GM20431 (cell line): ENCODE data around the gene UBE2N.

Source experiments
- in situ Hi-C: fragments of 300-500 bp; cut with MseI, MboI; formaldehyde crosslinking; loops from one replicate; pipeline ENCODE4 v1.15.0; 2020; ENCODE audit warnings: low sequenced_read_pairs; ENCODE audit not compliant: unreplicated experiment

Gene UBE2N

DNA sequence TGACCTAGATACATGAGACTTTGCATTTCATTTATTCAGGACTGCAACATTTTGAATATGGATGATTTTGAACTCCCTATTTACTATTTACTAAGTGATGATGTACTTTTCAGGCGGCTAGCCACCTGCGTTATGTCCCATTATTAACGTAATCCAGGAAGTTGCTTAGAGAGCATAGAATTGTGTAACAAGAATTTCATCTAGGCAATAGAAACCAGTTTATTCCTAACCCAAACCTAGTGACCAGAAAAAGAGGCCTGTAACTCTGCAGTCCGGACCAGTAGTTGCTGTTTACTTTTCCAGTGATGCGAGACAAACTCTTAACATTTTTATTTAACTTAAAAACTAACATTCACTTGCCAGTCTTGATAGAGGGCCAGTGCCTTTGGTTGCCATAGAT, 51.7 kb downstream of the UBE2N start:
- in situ Hi-C loops = loop anchor here (25.0 kb wide), 1 partner anchor 353 kb away; no protein-coding TSS in a partner anchor

DNA sequence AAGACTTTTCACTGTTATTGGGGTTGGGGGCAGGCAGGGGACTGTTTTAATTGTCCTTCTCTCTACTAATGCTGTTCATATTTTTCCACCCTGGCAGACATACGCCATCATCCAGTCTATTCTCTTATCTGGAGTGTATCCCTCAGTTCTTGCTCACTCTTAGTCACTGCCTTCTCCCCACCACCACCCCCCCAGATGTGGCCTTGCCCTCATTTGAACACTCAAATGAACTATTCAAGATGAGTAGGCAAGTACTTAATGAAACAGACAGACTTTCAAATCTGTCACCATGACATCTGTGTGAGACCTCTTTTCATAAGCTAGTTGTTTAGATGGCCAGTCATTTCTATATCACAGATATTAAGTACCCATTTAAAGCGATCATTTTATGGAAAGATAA, 54.0 kb downstream of the UBE2N start:
- in situ Hi-C loops = loop anchor here (25.0 kb wide), 1 partner anchor 350 kb away; no protein-coding TSS in a partner anchor

DNA sequence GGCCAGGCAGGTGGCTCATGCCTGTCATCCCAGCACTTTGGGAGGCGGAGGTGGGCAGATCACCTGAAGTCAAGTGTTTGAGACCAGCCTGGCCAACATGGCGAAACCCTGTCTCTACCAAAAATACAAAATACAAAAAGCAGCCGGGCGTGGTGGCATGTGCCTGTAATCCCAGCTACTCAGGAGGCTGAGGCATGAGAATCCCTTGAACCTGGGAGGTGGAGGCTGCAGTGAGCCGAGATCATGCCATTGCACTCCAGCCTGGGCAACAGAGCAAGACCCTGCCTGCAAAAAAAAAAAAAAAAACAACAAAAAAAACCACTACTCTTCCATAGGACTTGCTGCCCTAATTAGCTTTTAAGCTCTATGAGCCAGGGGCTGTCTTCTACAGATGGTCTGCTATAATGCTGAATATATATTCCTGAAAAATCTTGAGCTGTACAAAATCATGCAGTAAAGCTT, 59.7 kb downstream of the UBE2N start:
- in situ Hi-C loops = loop anchor here (25.0 kb wide), 1 partner anchor 345 kb away; no protein-coding TSS in a partner anchor

DNA sequence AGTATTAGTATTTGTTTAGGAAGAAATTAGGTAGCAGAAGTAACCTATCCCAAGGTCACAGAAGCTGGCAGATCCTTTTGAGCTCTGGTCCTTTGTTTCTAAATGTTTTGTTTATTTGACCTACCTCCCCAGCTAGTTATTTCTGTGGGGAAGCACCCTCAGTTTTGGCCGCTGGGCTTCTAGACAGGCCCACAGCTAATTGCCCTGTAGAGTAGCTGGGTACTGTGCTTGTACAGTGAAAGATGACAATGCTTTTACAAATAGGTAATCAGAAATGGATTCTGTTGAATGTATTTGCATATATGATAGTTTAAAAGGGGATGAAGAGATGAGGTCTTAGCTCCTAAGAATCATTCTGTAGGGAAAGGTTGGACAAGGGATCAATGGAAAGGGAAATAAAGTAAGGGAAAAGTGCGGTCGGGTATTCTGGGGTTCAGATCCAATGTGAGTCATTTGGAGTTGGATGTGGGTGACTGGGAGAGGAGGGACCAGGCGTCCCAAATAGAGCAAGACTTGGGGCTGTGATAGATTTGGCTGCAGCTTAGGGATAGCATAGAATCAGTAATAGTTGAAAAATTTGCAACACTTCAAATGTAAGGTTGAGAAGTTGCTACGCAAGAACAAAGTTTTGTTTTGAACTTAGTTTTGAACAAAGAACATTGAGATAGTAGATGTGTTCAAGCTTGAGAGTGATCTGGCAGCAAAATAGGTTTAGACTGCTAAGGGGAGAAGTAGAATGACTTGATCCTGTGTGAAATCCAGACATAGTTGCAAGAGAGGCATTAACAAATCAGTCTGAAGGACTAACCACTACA, 60.4 kb downstream of the UBE2N start:
- in situ Hi-C loops = loop anchor here (25.0 kb wide), 1 partner anchor 344 kb away; no protein-coding TSS in a partner anchor

DNA sequence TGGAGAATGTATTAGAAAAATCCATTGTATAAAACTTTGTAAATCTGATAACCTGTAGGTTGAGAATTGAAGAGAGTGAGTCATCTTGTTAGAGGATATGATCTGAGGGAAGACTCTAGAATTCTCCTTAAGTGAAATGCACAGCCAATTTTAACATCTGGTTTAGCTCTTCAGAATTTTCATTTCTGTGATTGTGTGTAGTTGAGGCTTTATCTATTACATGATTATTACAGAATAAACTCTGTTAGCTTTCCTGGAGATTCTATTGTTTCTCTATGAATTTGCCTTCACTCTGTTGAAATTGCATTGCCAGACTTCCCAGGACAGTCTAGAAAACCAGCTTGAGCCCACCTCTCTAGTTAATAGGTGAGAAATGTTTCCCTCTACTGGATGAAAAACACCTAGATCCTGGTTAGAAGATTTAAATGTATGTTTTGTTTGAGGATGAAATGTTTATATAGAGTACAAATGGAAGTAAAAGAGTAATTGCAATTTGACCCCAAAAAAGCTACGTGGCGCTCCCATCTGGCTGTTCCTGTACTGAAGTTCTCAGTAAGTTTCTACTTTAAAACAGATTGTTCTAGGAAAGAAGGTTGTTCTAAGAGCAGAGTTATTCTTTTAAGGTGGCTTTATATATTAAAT, 61.1 kb downstream of the UBE2N start:
- in situ Hi-C loops = loop anchor here (25.0 kb wide), 1 partner anchor 343 kb away; no protein-coding TSS in a partner anchor

DNA sequence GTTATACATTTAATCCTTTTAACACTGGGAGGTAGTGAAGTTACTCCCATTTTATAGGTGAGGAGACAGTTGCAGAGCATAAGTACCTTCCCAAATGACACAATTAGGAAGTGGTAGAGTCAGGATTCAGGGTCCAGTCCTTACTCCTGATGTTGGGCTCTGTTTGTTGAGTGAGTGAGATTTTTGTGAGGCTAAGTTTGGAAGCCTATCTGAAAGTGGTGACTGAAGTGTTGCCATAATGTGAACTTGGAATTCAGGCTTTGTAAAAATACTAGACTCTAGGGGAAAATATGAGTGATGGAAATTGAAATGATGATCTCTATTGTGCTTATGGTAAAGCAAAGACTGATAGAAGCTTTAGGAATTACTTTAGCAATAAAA, 61.8 kb downstream of the UBE2N start:
- in situ Hi-C loops = loop anchor here (25.0 kb wide), 1 partner anchor 343 kb away; no protein-coding TSS in a partner anchor

DNA sequence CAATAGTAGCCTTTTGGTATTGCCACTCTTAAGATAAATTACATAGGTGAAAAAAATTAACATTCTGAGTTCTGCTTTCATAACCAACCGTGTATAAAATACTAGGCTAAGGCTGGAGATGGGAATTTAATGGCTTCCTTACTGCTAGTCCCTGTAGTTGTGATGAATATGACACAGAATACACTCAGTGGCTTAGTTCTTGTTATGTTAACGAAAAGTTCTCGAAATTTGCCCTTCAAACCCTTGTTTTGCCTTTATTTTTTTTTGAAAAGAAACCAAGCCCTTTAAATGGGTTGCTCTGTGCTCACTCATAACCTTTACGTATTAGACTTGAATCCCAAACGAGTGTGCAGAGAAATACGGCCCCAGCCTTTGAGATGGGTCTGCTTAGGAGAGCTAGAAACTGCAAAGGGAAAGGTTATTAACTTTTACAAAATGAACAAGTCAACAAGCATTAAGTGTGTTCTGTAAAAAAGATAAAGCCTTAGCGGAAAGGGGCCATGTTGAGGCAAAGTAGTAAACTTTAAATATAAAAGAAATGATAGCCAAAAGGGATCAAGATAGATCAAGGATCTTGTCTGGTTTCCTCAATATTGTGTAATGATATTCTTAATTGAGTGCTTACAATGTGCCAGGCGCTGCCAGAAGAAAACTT, 62.3 kb downstream of the UBE2N start:
- in situ Hi-C loops = loop anchor here (25.0 kb wide), 1 partner anchor 342 kb away; no protein-coding TSS in a partner anchor

DNA sequence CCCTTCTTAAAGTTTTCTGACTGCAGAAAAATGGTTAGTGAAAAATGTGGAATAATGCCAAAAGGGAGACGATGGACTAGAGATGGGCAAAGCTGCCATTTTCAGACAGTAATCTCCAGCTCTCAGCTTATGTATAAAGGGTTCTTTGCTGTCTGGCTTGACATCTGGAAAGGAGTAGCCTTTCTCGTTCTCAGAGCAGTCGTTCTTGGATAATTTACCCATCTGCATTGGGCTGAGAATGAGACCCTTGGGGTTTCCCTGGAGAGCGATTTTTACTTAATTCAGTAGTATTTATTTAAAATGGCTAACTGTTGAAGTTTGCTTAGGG, 62.8 kb downstream of the UBE2N start:
- in situ Hi-C loops = loop anchor here (25.0 kb wide), 1 partner anchor 342 kb away; no protein-coding TSS in a partner anchor

DNA sequence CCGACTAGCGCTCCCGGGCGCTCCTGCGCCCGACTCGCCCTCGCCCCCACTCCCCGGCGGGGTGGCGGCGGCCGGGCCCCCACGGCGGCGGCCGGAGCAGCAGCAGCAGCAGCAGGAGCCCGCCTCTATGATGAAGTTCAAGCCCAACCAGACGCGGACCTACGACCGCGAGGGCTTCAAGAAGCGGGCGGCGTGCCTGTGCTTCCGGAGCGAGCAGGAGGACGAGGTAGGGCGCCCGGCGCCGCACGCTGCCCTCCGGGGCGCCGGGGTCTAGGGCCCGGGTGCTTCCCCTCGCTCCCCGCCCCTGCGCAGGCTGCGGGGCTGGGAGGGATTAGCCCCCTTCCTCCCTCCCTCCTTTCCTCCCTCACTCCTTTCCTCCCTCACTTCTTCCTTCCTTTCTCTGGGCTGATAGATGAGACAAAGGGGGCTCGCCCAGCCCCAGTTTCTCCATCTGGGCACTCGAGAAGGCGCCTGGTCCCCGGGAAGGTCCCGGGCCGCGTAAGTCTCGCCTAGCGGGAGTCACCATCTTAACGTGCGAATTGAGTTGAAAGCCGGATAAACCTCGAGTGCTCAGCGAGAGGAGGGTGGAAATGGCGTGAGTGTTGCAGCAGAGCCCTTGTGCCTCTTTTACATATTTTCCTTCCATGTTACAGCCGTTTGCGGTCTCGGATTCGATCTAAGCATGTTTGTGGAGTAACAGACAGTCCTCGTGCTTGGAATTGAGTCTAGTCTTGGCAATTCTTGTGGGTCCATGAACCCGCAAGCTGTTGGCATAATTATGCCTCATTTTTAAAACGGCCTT, 63.4 kb downstream of the UBE2N start:
- in situ Hi-C loops = loop anchor here (25.0 kb wide), 1 partner anchor 341 kb away; no protein-coding TSS in a partner anchor

DNA sequence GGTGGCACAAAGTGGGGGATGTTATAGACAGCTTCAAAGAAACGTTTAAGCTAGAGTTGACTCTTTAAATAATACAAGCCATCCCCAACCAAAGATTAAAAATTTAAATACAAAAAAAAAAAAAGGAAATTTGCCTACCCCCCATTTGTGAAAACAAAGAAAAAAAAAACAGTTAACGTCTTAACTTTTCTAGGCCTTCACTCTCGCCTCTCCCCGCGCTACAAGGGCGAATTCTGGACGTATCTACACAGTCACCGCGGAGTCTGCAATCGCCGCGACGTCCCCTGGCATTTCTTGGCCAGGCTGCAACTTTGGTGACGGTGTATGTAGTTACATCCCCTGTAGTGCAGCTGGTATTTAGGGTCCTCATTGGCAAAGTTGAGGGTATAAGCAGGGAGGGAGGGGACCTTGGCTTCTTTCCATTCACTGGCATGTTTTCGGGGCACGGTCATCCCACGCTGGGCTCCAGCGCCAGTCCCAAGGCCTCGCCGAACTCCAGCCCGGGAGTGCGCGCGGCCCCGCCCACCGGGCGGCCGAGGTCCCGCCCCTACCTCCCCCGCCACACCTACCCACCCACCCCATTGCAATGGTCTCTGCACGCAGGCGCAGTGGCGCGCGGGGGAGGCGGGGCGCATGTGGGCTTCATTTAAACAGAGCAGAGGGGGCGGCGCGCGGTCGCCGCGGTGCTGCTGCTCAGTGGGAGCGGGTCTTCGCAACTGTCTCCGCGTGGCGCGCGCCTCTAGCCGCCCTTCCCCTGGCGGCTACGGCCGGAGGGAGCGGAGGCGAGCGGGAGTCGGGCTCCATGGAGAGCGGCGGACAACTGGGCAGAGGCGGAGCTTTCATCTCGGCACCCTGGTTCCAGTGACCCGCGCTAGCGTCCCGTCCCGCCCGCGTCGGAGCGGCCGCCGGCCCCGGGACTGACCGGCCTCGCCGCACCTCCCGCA, 64.2 kb downstream of the UBE2N start, which contains the start of gene NUDT4:
NUDT4 (plus strand) TSS at position 674 of the 944 bp plus-strand sequence. CDS start 398 bp downstream, outside the sequence.
- in situ Hi-C loops = loop anchor here (25.0 kb wide), 1 partner anchor 340 kb away; no protein-coding TSS in a partner anchor

DNA sequence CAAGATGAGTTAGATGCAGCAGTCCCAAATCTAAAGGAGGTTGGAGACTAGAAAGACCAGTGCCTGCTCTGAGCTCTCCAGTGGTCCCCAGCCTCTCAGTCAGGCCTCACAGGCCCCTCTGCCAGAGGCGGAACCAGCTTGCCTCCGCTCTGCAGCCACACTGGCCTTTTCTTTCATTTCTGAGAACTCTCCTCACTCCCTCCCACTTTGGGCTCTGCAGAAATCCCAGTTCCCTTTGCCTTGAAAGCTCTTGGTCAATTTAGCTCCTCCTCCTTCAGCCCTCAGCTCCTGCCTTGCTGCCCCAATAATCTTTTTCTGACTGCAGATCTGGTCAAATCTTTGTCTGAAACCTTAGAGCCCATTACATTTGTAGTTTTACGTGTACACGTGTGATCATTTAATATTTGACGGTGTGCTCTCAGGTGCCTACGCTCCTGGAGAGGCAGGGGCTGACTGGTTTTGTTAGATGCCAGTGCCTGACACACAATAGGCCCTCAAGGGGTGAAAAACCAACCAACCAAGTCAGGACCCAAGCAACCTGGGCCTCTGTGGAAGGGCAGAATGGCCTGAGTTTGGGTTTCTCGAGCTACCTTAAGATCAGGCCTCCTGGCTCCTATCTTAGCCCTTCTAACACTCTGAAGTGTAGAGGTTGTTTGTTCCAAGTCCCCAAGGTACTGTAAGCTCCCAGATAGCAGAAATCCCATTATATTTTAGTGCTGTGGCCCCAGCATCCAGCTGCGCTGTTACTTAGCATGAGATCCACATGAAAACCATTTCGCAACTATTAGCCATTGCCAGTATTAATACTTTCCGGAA, 65.1 kb downstream of the UBE2N start:
- in situ Hi-C loops = loop anchor here (25.0 kb wide), 1 partner anchor 339 kb away; no protein-coding TSS in a partner anchor

DNA sequence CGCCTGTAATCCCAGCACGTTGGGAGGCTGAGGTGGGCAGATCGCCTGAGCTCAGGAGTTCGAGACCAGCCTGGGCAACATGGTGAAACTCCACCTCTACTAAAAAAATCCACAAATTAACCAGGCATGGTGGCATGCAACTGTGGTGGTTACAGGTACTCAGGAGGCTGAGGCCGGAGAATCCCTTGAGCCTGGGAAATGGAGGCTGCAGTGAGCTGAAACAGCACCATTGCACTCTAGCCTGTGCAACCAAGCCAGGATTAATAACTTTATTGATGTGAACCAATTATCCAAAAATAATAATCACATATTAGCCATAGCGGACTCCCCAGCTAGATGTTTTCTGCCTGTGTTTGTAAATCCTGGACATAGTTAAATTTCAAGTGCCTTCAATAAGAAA, 65.8 kb downstream of the UBE2N start:
- in situ Hi-C loops = loop anchor here (25.0 kb wide), 1 partner anchor 339 kb away; no protein-coding TSS in a partner anchor

DNA sequence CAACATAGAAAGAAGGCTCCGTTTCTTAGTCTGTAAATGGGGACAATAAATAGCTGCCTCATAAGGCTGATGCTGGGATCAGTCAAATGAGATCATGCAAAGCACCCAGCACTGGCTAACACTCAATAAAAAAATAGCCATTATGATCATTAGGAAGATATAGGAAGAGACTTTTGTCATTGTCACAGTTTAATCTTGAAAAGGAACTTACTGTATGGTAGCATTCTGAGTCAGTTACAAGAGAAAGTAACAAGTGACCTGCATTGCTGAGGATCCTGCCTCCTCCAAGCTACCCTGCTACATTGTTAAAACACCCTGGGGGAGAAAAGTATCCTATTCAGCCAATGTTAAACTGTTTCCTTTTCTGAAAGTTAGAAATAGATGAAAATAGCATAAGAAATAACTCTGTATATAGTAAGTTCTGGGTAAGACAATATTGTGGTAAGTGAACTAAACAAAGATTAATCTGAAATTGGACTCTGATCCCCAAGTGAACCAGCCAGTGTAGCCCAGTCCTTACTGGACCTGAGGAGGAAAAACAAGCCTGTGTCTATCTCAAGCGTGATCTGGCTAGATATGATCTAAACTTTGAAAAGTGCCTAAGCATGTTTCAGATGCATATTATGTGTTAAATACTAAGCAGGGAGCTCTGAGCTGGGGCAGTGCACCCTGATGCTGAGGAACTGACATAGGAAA, 67.6 kb downstream of the UBE2N start:
- in situ Hi-C loops = no loop called here

DNA sequence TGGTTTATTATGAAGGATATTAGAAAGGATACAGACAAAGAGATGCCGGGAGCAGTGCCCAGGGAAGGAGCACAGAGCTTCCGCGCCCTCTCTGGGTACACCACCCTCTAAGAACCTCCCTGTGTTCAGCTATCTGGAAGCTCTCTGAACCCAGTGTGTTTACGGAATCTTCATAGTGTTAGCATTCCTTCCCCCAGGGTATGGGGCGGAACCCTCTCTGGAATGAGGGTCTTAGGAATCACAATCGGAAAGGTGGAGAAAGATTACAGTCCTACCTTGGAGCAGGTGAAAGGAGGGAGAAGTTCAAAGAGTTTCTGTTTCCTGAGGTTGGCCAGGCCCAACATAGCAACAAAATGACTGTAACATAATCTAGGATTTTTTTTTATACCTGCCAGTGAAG, 70.8 kb downstream of the UBE2N start:
- in situ Hi-C loops = no loop called here

DNA sequence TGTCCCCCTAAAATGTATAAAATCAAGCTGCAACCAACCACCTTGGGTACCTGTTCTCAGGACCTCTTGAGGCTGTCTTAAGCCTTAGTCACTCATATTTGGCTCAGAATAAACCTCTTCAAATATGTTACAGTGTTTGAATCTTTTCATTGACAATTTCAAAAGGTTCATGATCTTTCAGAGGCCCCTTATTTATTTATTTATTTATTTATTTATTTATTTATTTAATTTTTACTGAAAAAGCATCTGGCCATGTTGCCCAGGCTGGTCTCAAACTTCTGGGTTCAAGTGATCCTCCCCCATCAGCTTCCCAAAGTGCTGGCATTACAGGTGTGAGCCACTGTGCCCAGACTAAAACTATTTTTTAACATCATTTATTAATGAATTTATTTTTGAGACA, 72.2 kb downstream of the UBE2N start:
- in situ Hi-C loops = no loop called here

DNA sequence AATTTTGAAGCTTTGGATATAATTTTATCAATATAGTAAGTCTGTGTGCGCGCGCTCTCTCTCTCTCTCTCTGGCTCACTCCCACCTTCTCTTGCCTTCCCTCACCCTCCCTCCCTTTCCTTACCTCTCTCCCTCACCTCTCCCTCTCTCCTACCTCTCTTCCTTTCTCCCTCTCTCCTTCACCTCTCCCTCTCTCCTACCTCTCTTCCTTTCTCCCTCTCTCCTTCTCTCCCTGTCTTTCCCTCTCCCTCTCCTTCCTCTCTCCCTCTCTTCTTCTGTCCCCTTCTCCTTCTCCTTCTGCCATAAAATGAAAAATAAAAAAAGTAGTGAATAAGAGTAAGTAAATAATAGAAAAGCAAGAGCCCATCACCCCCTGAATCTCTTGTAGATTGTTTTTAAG, 73.0 kb downstream of the UBE2N start:
- in situ Hi-C loops = no loop called here

DNA sequence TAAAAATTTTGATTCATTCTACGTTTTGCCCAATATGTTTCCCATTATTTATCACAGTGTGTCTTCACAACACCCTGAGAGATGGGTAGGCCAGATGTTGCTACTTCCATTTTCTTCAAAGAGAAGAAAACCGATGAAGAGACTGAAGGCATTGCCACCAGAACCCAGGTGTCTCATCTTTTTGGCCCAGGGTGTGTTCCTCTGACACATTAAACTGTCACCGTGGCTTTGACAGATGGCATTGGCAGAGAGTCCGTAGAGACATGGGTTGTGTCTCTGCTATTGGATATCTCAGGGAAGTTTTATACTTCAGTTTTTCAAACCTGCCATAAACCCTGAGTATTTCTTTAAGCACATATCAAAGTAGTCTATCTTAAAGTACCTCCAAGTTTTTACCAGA, 75.3 kb downstream of the UBE2N start:
- in situ Hi-C loops = no loop called here
